SK-N-SH (cell line): ENCODE measurements around the gene MYCBPAP. TPM values are rescaled to one million over a fixed set of nuclear protein-coding genes. Genes with fewer than 3 reads are reported as not detected.

Experiments
- CTCF ChIA-PET: fragments of 300-600, 350-600 bp; formaldehyde crosslinking; extraction: SDS; loops from one replicate; lab custom pipeline; 2021; lab: Yijun Ruan, JAX
- POLR2A ChIA-PET: fragments of 350-600 bp; sonication (Branson Sonifier 250); formaldehyde crosslinking; extraction: SDS; loops from one replicate; lab custom pipeline; 2020; ENCODE audit warnings: antibody characterized with exemption, inconsistent platforms; lab: Yijun Ruan, JAX
- DNase-seq: peaks from one replicate; pipeline ENCODE4 v3.0.0; 2012
- H2AFZ ChIP-seq: fragments of 200-600 bp; sonication (generic); 2 replicates; pipeline ENCODE4 v1.8.1; 2016; ENCODE audit warnings: antibody characterized with exemption, mild to moderate bottlenecking, low read depth
- H3F3A ChIP-seq: fragments of 200-600 bp; sonication (generic); replicated peaks from 2 replicates; pipeline ENCODE3; 2016; ENCODE audit warnings: antibody characterized with exemption, mild to moderate bottlenecking; ENCODE audit not compliant: insufficient read depth
- H3K27ac ChIP-seq, 2 experiments: fragments of 200-500 bp in 1 of 2; fragments of 200-600 bp in 1 of 2; sonication (Bioruptor generic) in 1 of 2; sonication (generic), shearing (Covaris generic) in 1 of 2; 2 replicates each; pipeline versions ENCODE4 v1.5.1 to v1.6.1; 2014 to 2016; ENCODE audit warnings: low read depth in 2 of 2, inconsistent platforms in 1 of 2, low read length in 1 of 2, mild to moderate bottlenecking in 1 of 2, mixed read lengths in 1 of 2
- H3K27me3 ChIP-seq: fragments of 200-600 bp; sonication (generic), shearing (Covaris generic); 2 replicates; pipeline ENCODE4 v1.6.1; 2016; ENCODE audit warnings: mixed run types; ENCODE audit not compliant: insufficient read depth
- H3K36me3 ChIP-seq, 2 experiments: fragments of 200-500 bp in 1 of 2; fragments of 200-600 bp in 1 of 2; sonication (Bioruptor generic) in 1 of 2; sonication (generic) in 1 of 2; replicated peaks in 1 of 2; 2 replicates each; pipeline versions ENCODE3 to v1.5.1; 2014 to 2016; ENCODE audit warnings: low read length in 1 of 2, mild to moderate bottlenecking in 1 of 2; ENCODE audit not compliant: insufficient read depth in 2 of 2, control insufficient read depth in 1 of 2
- H3K4me1 ChIP-seq, 2 experiments: fragments of 200-500 bp in 1 of 2; fragments of 200-600 bp in 1 of 2; sonication (Bioruptor generic) in 1 of 2; sonication (generic), shearing (Covaris generic) in 1 of 2; 2 replicates each; pipeline versions ENCODE4 v1.5.1 to v1.6.1; 2014 to 2016; ENCODE audit warnings: low read depth in 1 of 2, low read length in 1 of 2, mixed run types in 1 of 2; ENCODE audit not compliant: insufficient read depth in 2 of 2, control insufficient read depth in 1 of 2
- H3K4me2 ChIP-seq: fragments of 200-600 bp; sonication (generic), shearing (Covaris generic); 2 replicates; pipeline ENCODE4 v1.6.1; 2017; ENCODE audit warnings: mixed run types
- H3K4me3 ChIP-seq, 2 experiments: fragments of 200-500 bp in 1 of 2; fragments of 200-600 bp in 1 of 2; sonication (Bioruptor generic) in 1 of 2; sonication (generic), shearing (Covaris generic) in 1 of 2; 2 replicates each; pipeline versions ENCODE4 v1.5.1 to v1.8.1; 2014 to 2016; ENCODE audit warnings: low read depth in 2 of 2, inconsistent platforms in 1 of 2, low read length in 1 of 2, mild to moderate bottlenecking in 1 of 2, mixed read lengths in 1 of 2, moderate library complexity in 1 of 2
- H3K79me2 ChIP-seq: fragments of 200-600 bp; sonication (generic); 2 replicates; pipeline ENCODE4 v1.8.1; 2017; ENCODE audit warnings: mild to moderate bottlenecking; ENCODE audit not compliant: insufficient read depth
- H3K9ac ChIP-seq: fragments of 200-600 bp; sonication (generic); 2 replicates; pipeline ENCODE4 v1.6.1; 2017; ENCODE audit warnings: mixed run types
- H3K9me2 ChIP-seq: fragments of 200-600 bp; sonication (generic); 2 replicates; pipeline ENCODE4 v1.6.1; 2017; ENCODE audit warnings: mixed run types
- H3K9me3 ChIP-seq: fragments of 200-600 bp; sonication (generic); 2 replicates; pipeline ENCODE4 v1.6.1; 2017; ENCODE audit warnings: mixed run types, mild to moderate bottlenecking, moderate library complexity
- H4K20me1 ChIP-seq: fragments of 200-600 bp; sonication (generic); 2 replicates; pipeline ENCODE4 v1.6.1; 2017; ENCODE audit warnings: mild to moderate bottlenecking, mixed run types; ENCODE audit not compliant: insufficient read depth
- CHD2 ChIP-seq: fragments of 150-350 bp; IDR thresholded peaks from 2 replicates; pipeline ENCODE4 v1.6.1; 2018; ENCODE audit warnings: low read length; ENCODE audit not compliant: partially characterized antibody
- EP300 ChIP-seq, 2 experiments: IDR thresholded peaks; 2 replicates each; pipeline versions ENCODE4 v1.4.0 to v1.6.1; 2012; ENCODE audit warnings: borderline replicate concordance in 1 of 2, low read depth in 1 of 2, low read length in 1 of 2
- FOSL2 ChIP-seq: IDR thresholded peaks from 2 replicates; pipeline ENCODE4 v1.4.0; 2012; ENCODE audit warnings: low read depth, mild to moderate bottlenecking, moderate library complexity, borderline replicate concordance
- FOXJ3 ChIP-seq: sonication (generic); formaldehyde crosslinking; IDR thresholded peaks from 2 replicates; pipeline ENCODE4 v1.5.1; 2020; ENCODE audit warnings: mild to moderate bottlenecking, missing genetic modification reagents
- FOXM1 ChIP-seq: IDR thresholded peaks from 2 replicates; pipeline ENCODE4 v1.4.0; 2012; ENCODE audit warnings: low read depth, mild to moderate bottlenecking
- GABPA ChIP-seq: IDR thresholded peaks from 2 replicates; pipeline ENCODE4 v1.4.0; 2012; ENCODE audit warnings: low read depth, mild to moderate bottlenecking
- JUND ChIP-seq: IDR thresholded peaks from 2 replicates; pipeline ENCODE4 v1.4.0; 2012
- MEF2A ChIP-seq: IDR thresholded peaks from 2 replicates; pipeline ENCODE4 v1.4.0; 2012; ENCODE audit warnings: low read depth, borderline replicate concordance
- MXI1 ChIP-seq: IDR thresholded peaks from 2 replicates; pipeline ENCODE4 v1.6.1; 2012; ENCODE audit warnings: mild to moderate bottlenecking, low read depth, low read length, improper control_type of control experiment
- NFIC ChIP-seq: IDR thresholded peaks from 2 replicates; pipeline ENCODE4 v1.4.0; 2012; ENCODE audit warnings: borderline replicate concordance
- RFX5 ChIP-seq: IDR thresholded peaks from 2 replicates; pipeline ENCODE4 v1.6.1; 2012; ENCODE audit warnings: mild to moderate bottlenecking, improper control_type of control experiment, low read length
- RXRA ChIP-seq: IDR thresholded peaks from 2 replicates; pipeline ENCODE4 v1.4.0; 2012; ENCODE audit warnings: low read depth, mild to moderate bottlenecking, borderline replicate concordance
- SIN3A ChIP-seq: IDR thresholded peaks from 2 replicates; pipeline ENCODE4 v1.6.1; 2012; ENCODE audit warnings: low read depth, mild to moderate bottlenecking, low read length, moderate library complexity, borderline replicate concordance
- TAF1 ChIP-seq: IDR thresholded peaks from 2 replicates; pipeline ENCODE4 v1.6.1; 2012; ENCODE audit warnings: low read depth, mild to moderate bottlenecking, low read length, moderate library complexity, borderline replicate concordance
- TCF12 ChIP-seq: IDR thresholded peaks from 2 replicates; pipeline ENCODE4 v1.4.0; 2012
- TEAD4 ChIP-seq: IDR thresholded peaks from 2 replicates; pipeline ENCODE4 v1.4.0; 2012; ENCODE audit warnings: mild to moderate bottlenecking, borderline replicate concordance; ENCODE audit not compliant: insufficient read depth
- WGBS: methylation state at CpG from one replicate; pipeline ENCODE4 v1.1.6; 2017; ENCODE audit warnings: low lambda C conversion rate; 5-methylcytosine and 5-hydroxymethylcytosine counted together
- polyA plus RNA-seq, 3 experiments: library from polyadenylated mRNA; depleted of rRNA; stranded (reverse); fragments of >200 nt; gene quantifications; 2 replicates each; pipeline ENCODE4 v1.2.3, GENCODE V29; 2012
- TF ChIP-seq, protein P1 (sequence below): fragments of 150-350 bp; IDR thresholded peaks from 2 replicates; pipeline ENCODE4 v1.6.1; 2016; ENCODE audit warnings: mild to moderate bottlenecking, low read depth, low read length
- TF ChIP-seq, protein P2 (sequence below): IDR thresholded peaks from 2 replicates; pipeline ENCODE4 v1.4.0; 2012; ENCODE audit warnings: low read depth, borderline replicate concordance
- TF ChIP-seq, protein P3 (sequence below): fragments of 200-600 bp; sonication (generic); IDR thresholded peaks from 2 replicates; pipeline ENCODE4 v1.6.1; 2017; ENCODE audit warnings: antibody characterized with exemption, mild to moderate bottlenecking, moderate library complexity
- TF ChIP-seq, protein P4 (sequence below): IDR thresholded peaks from 2 replicates; pipeline ENCODE4 v1.4.0; 2012; ENCODE audit warnings: low read depth
- TF ChIP-seq, protein P5 (sequence below): IDR thresholded peaks from 2 replicates; pipeline ENCODE4 v1.4.0; 2012; ENCODE audit warnings: low read depth, borderline replicate concordance
- TF ChIP-seq, protein P6 (sequence below): IDR thresholded peaks from 2 replicates; pipeline ENCODE4; 2012

MYCBPAP gene
- polyA plus RNA-seq, 1 of the 3 experiments (the other 2 are of a cell fraction): 2.4 TPM

DNA sequence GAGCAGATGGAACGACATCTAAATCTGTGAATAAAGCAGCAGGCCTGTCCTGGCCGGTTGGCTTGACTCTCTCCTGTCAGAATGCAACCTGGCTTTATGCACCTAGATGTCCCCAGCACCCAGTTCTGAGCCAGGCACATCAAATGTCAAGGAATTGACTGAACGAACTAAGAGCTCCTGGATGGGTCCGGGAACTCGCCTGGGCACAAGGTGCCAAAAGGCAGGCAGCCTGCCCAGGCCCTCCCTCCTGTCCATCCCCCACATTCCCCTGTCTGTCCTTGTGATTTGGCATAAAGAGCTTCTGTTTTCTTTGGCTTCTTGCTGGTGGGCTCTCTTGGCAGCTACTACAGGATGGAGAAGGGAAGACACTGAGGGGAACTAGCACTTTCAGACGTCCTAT, 33.7 kb upstream of the MYCBPAP start (continued):
- TF ChIP-seq, protein P1, sequence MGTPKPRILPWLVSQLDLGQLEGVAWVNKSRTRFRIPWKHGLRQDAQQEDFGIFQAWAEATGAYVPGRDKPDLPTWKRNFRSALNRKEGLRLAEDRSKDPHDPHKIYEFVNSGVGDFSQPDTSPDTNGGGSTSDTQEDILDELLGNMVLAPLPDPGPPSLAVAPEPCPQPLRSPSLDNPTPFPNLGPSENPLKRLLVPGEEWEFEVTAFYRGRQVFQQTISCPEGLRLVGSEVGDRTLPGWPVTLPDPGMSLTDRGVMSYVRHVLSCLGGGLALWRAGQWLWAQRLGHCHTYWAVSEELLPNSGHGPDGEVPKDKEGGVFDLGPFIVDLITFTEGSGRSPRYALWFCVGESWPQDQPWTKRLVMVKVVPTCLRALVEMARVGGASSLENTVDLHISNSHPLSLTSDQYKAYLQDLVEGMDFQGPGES: no peak
- TF ChIP-seq, protein P2, sequence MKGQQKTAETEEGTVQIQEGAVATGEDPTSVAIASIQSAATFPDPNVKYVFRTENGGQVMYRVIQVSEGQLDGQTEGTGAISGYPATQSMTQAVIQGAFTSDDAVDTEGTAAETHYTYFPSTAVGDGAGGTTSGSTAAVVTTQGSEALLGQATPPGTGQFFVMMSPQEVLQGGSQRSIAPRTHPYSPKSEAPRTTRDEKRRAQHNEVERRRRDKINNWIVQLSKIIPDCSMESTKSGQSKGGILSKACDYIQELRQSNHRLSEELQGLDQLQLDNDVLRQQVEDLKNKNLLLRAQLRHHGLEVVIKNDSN: no peak
- TF ChIP-seq SIN3A: no peak
- TF ChIP-seq RFX5: no peak
- TF ChIP-seq MXI1: no peak

DNA sequence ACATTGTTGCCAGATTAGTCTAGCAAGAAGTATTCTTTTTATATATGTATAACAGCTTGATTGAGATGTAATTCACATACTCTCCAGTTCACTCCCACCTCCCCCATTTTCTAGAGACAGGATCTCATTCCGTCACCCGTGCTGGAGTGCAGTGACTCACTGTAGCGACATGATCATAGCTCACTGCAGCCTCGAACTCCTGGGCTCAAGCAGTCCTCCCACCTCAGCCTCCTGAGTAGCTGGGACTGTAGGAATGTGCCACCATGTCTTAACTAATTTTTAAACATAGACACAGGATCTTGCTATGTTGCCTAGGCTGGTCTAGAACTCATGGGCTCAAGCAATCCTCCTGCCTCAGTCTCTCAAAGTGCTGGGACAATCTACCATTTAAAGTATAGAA, 32.9 kb upstream of the MYCBPAP start:
- H3F3A ChIP-seq: peaks cover 14% of the 10 kb centered on the region
- H3K9me2 ChIP-seq: no peaks in the 10 kb centered on the region
- peaks cover 7 to 16% of the 10 kb centered on the region in 2 experiments; a peak in 2 of 4 replicates for H3K4me1 ChIP-seq
- ChIA-PET CTCF (interaction anchor here (0.8 to 5.9 kb wide), 9 partner anchors 9 to 113 kb away, joined by 3 to 85 read pairs (median 3); partner anchors contain the start of gene LRRC59), POLR2A (interaction anchor here (0.6 kb wide), 1 partner anchor 86 kb away, joined by 4 read pairs; no protein-coding TSS in a partner anchor)
- peaks cover 12% of the 10 kb centered on the region for H3K79me2 ChIP-seq
- H3K9me3 ChIP-seq: no peaks in the 10 kb centered on the region
- no peak overlapping the region for H3K27ac ChIP-seq
- H3K36me3 ChIP-seq: peaks cover 0 to 4% of the 10 kb centered on the region in 2 experiments
- H3K4me3 ChIP-seq: no peak overlapping the region
- 64% methylated on average over 4 of the region's 4 CpGs for WGBS
- DNase-seq: no peak
- H3K4me2 ChIP-seq: no peak overlapping the region
- H2AFZ ChIP-seq: no peak overlapping the region
- TF ChIP-seq, protein P3, sequence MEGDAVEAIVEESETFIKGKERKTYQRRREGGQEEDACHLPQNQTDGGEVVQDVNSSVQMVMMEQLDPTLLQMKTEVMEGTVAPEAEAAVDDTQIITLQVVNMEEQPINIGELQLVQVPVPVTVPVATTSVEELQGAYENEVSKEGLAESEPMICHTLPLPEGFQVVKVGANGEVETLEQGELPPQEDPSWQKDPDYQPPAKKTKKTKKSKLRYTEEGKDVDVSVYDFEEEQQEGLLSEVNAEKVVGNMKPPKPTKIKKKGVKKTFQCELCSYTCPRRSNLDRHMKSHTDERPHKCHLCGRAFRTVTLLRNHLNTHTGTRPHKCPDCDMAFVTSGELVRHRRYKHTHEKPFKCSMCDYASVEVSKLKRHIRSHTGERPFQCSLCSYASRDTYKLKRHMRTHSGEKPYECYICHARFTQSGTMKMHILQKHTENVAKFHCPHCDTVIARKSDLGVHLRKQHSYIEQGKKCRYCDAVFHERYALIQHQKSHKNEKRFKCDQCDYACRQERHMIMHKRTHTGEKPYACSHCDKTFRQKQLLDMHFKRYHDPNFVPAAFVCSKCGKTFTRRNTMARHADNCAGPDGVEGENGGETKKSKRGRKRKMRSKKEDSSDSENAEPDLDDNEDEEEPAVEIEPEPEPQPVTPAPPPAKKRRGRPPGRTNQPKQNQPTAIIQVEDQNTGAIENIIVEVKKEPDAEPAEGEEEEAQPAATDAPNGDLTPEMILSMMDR: no peak
- TF ChIP-seq, protein P4, sequence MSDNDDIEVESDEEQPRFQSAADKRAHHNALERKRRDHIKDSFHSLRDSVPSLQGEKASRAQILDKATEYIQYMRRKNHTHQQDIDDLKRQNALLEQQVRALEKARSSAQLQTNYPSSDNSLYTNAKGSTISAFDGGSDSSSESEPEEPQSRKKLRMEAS: no peak
- TF ChIP-seq TEAD4: no peak
- no peak for TF ChIP-seq JUND
- no peak for TF ChIP-seq FOXM1
- TF ChIP-seq, protein P1: no peak
- TF ChIP-seq FOSL2: no peak
- TF ChIP-seq, protein P5, sequence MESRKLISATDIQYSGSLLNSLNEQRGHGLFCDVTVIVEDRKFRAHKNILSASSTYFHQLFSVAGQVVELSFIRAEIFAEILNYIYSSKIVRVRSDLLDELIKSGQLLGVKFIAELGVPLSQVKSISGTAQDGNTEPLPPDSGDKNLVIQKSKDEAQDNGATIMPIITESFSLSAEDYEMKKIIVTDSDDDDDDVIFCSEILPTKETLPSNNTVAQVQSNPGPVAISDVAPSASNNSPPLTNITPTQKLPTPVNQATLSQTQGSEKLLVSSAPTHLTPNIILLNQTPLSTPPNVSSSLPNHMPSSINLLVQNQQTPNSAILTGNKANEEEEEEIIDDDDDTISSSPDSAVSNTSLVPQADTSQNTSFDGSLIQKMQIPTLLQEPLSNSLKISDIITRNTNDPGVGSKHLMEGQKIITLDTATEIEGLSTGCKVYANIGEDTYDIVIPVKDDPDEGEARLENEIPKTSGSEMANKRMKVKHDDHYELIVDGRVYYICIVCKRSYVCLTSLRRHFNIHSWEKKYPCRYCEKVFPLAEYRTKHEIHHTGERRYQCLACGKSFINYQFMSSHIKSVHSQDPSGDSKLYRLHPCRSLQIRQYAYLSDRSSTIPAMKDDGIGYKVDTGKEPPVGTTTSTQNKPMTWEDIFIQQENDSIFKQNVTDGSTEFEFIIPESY: no peak
- no peak for TF ChIP-seq RXRA
- TF ChIP-seq GABPA: no peak
- TF ChIP-seq TAF1: no peak
- no peak for TF ChIP-seq NFIC
- TF ChIP-seq EP300 (IDR thresholded peaks at IDR 0.05; ENCODE audit: borderline replicate concordance in 1 of 2, low read depth in 1 of 2, low read length in 1 of 2): no peak
- no peak for TF ChIP-seq CHD2
- no peak for TF ChIP-seq MEF2A
- TF ChIP-seq MXI1: no peak
- TF ChIP-seq TCF12: no peak
- no peak for TF ChIP-seq FOXJ3 (CRISPR knock-in tag)
- TF ChIP-seq, protein P6, sequence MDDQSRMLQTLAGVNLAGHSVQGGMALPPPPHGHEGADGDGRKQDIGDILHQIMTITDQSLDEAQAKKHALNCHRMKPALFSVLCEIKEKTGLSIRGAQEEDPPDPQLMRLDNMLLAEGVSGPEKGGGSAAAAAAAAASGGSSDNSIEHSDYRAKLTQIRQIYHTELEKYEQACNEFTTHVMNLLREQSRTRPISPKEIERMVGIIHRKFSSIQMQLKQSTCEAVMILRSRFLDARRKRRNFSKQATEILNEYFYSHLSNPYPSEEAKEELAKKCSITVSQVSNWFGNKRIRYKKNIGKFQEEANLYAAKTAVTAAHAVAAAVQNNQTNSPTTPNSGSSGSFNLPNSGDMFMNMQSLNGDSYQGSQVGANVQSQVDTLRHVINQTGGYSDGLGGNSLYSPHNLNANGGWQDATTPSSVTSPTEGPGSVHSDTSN: no peak
- H3K27me3 ChIP-seq: no peaks in the 10 kb centered on the region
- H4K20me1 ChIP-seq: no peaks in the 10 kb centered on the region
- H3K9ac ChIP-seq: no peak overlapping the region
